ENCODE data around the gene TMEM168.
"Not testable (repeated sequence)": the region's sequence is repeated elsewhere in the genome, so short reads cannot be mapped to it uniquely, and the experiment has no call there.

The TMEM168 gene

GRCh38 chr7:112806156-112806555 lies 16.0 kb upstream of the TMEM168 start:
- no peak overlapping the region for H3K4me3 ChIP-seq (ENCODE audit: low read length)
- TF ChIP-seq CTCF (conservative IDR thresholded peaks at IDR 0.05; ENCODE audit: low read length): no peak
- DNase-seq (ENCODE audit: low read depth): no peak

GRCh38 chr7:112802406-112802805 lies 12.2 kb upstream of the TMEM168 start:
- no peak for TF ChIP-seq CTCF (conservative IDR thresholded peaks at IDR 0.05; ENCODE audit: low read length)
- no peak for DNase-seq (ENCODE audit: low read depth)
- no peak overlapping the region for H3K4me3 ChIP-seq (ENCODE audit: low read length)

- H3K4me3 ChIP-seq (ENCODE audit: low read length): no peak overlapping the region
- TF ChIP-seq CTCF (conservative IDR thresholded peaks at IDR 0.05; ENCODE audit: low read length): no peak
- no peak for DNase-seq (ENCODE audit: low read depth)
These were observed 10.3 kb upstream of the TMEM168 start for GRCh38 chr7:112800486-112800885.

GRCh38 chr7:112799448-112800120 lies 9.4 kb upstream of the TMEM168 start:
- no peak for TF ChIP-seq CTCF (conservative IDR thresholded peaks at IDR 0.05; ENCODE audit: low read length)
- H3K4me3 ChIP-seq (ENCODE audit: low read length): no peak overlapping the region
- DNase-seq (ENCODE audit: low read depth): no peak

- no peak for TF ChIP-seq CTCF (conservative IDR thresholded peaks at IDR 0.05; ENCODE audit: low read length)
- H3K4me3 ChIP-seq (ENCODE audit: low read length): no peak overlapping the region
- DNase-seq (ENCODE audit: low read depth): no peak
These were observed 8.3 kb upstream of the TMEM168 start for GRCh38 chr7:112798274-112799159.

GRCh38 chr7:112796552-112796951 lies 6.4 kb upstream of the TMEM168 start:
- not testable (repeated sequence) for H3K4me3 ChIP-seq (ENCODE audit: low read length); DNase-seq (ENCODE audit: low read depth)

GRCh38 chr7:112792441-112792840 lies 2.2 kb upstream of the TMEM168 start:
- no peak for DNase-seq (ENCODE audit: low read depth)
- TF ChIP-seq CTCF (conservative IDR thresholded peaks at IDR 0.05; ENCODE audit: low read length): no peak
- no peak overlapping the region for H3K4me3 ChIP-seq (ENCODE audit: low read length)

Measured in AG10803 (cell line).